Activated CD4-positive, alpha-beta T cell treated with anti-CD3 and anti-CD28 coated beads, Interleukin-2, Interleukin-6, amounts not matched to agents 100 ng/mL and 50 ng/mL, durations not matched to agents 16 hours and 8 hours (primary cell): ENCODE results near the gene CHMP4A.

Source experiments
- DNase-seq: peaks from one replicate; pipeline ENCODE4 v3.0.0-alpha.2; 2020

The CHMP4A gene, protein sequence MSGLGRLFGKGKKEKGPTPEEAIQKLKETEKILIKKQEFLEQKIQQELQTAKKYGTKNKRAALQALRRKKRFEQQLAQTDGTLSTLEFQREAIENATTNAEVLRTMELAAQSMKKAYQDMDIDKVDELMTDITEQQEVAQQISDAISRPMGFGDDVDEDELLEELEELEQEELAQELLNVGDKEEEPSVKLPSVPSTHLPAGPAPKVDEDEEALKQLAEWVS

GRCh38 chr14:24212924-24213865 lies at the start of gene CHMP4A:
Gene CHMP4A (minus strand): TSS chr14:24213488. CDS start chr14:24213439, 49 bp downstream.
- DNase-seq: peak; percentile 98

DNA sequence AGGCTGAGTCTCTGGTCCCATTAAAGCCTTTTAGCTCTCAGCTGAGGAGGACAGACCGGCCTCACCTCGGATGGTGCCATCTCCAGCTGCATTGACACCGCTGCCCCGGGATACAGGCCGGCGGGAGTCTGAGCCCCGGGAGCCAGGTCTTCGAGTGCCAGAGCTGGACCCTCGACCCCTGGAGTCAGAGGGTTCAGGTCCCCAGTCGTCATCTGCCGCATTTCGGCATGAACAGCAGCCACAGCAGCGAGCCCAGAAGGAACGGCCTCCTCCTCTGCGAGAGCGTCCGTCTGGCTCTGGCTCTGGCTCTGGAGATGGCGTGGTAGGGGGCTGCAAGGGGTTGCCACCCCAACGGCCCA lies 48.7 kb upstream of the CHMP4A start:
- DNase-seq: no peak

- no peak for DNase-seq
Observed at GRCh38 chr14:24261256-24261968, 48.1 kb upstream of the CHMP4A start.

GRCh38 chr14:24260780-24261157 lies 47.5 kb upstream of the CHMP4A start:
- DNase-seq: no peak

GRCh38 chr14:24260026-24260779 lies 46.9 kb upstream of the CHMP4A start:
- no peak for DNase-seq

DNA sequence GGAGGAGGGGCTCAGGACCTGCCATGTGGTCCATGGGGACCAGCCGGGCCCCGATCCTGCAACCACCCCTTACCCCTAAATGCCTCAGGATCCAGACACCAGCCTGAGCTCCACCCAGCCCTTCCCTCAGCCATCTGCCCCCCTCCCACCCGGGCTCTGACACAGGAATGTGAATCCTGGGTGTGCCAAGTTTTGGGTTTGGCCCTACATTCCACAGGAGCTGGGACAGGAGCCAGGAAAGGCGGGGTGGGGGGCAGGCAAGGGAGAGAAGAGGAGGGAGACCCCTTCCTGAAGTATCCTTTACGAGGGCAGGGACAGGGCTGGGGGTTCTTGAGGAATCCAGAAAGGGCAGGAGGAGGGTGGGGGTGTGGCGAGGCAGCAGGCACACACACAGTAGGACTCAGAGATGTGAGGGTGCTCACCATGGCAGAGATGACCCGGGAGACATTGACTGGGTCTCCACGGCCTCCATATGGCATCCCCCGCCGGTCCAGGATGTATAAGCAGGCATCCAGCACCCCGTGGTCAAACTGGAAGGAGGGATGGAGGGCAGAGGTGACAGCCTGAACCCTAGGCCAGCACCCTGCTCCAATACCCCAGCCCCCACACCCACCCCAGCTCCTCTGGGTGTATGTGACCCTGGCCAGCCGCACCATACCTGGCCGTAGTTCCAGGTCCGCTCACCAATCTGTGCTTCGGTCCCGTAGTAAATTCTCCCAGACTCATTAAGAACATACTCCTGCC lies 46.2 kb upstream of the CHMP4A start:
- no peak for DNase-seq

GRCh38 chr14:24258548-24259265 lies 45.4 kb upstream of the CHMP4A start:
- no peak for DNase-seq

DNA sequence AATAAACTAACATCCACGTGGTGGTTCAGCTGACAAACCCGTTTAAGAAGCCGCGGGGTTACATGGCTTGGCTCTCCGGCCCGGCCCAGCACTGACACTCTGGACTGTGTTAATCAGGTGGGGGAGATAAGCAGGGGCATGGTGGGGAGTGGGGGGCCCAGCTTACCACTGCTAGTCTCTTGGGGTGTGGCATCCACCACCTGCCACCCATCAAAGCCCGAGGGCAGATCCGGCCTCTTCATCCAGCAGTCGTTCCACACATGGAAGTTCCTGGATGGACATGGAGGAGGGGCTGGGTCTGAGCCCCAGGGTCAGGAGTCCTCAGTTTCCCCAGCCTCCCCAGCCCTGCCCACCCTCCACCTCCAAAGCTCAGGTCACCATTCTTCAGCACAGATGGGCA lies 44.8 kb upstream of the CHMP4A start:
- DNase-seq: no peak

- DNase-seq: no peak
Observed at GRCh38 chr14:24256960-24257359, 43.7 kb upstream of the CHMP4A start.

GRCh38 chr14:24255931-24256711 lies 42.8 kb upstream of the CHMP4A start:
- no peak for DNase-seq

DNA sequence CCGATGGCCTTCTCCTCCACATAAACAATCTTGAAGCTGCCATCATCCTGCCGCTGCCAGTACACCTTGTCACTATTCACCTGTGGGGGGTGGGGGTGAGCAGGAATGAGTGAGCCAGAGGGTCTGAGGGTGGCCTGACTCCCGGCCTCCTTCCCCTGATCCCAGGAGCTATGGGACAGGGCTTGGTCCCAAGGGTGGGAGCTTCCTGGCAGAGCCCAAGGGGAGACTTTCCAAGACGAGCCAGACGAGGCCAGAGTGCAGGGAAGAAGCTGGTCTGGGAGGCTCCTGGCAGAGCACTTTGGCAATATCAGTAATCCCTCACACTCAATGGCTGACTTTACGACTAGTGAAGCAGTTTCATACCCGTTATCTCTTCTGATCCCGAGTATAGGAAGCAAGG lies 42.1 kb upstream of the CHMP4A start:
- no peak for DNase-seq

DNA sequence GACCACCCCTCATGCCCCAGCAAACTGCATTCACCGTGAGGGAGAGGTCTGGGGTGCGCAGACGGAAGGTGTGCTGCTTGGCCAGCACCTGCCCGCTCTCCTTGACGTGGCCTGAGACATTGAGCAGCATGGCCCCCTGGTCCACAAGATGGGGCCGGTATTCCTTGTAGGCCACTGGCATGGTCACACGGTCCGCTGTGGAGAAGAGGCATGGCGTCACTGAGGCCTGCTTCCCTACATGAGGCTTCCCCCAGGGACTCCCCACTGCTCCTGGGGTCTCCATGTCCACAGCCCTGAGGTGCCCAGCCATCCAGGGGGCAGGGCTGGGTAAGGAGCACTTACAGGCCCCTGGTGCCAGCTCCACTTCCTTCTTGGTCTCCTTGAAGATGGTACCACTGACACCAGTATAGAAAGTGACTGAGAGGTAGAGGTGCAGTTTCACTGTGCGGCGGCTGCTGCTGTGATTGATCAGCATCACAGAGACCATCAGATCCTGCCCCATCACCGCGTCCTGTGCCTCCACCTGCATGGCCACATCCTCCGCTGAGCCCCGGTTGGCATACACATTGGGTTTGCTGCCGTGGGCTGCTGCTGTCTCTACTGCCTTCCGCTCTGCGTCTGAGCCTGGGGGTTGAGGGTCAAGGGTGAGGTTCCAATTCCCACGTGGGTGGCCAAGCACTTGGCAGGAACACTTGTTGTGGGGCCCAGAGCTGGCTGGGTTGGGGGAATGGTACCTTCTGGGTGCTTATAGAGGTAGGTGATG lies 41.5 kb upstream of the CHMP4A start:
- DNase-seq: no peak

DNA sequence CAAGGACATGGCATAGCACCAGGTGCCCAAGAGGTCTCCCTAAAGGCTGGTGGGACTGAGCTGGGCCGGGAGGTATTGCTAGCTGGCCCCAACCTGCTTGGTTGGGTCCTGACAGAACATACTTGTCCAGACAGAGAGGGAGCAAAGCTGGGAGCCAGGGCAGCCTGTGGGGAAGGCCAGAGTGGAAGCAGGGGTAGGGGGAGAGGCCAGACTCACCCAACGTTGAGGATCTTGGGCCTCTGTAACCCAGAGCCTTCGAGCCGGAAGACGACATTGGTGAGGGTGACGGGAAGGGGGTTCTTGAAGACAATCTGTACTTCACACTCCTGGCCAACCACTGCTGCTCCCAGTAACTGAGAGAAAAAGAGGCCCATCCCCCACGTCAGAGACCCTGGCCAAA lies 40.6 kb upstream of the CHMP4A start:
- DNase-seq: no peak

- no peak for DNase-seq
Observed at GRCh38 chr14:24252289-24253124, 39.2 kb upstream of the CHMP4A start.

GRCh38 chr14:24251880-24252288 lies 38.6 kb upstream of the CHMP4A start:
- no peak for DNase-seq

DNA sequence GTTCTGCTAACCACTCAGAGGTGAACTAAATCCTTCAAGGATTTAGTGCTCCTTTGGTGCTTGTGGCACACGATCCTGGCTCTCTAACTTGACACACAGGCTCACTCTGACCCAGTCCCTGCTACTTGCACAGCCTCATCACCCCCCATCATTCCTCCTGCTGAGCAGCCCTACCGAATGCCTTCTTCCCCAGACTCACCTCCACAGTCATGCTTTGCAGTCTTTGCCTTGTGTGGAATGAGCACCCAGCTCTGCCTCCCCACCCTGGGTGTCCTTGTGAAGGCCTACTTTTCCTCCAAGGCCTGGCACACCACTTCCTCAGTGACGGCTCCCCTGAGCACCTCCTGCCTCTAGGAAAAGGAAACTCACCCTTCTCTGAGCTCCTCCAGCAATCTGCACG lies 37.1 kb upstream of the CHMP4A start:
- no peak for DNase-seq

DNA sequence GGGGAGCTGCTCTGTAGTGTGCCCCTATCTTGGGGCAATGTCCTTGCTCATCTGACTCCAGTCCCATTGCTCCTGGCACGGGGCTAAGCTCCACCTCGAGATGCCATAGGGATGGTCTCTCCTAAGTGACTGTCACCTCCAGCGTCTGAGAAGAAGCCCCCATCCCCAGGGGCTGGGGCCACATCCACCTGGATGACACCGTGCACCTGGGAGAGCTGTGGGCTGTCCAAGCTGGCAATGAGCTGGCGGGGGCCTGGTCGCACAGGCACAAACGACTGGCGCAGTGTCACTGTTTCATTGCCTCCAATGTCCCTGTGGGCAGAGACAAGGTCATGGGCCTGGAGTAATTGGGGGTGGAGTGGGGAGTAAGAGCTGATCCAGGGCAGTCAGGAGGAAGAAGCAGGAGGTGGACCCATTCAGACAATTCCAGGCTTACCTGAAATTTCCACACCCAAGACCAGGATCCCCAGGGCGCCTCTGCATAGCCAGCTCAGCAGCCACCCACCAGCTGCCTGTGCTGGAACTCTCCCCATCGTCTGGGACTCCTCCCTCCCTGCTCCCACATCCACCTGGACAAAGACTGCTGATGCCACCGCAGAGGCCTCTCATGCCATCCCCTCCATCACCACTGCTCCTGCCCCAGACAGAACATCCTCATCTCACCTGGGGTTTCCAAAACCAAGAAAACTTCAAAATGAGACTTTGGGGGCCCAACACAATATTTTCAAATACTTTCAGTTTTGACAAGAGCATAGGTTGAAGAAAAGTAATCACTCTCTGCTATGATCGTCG lies 36.1 kb upstream of the CHMP4A start:
- DNase-seq: no peak

- DNase-seq: peak; percentile 30
Observed at GRCh38 chr14:24247422-24247821, 34.1 kb upstream of the CHMP4A start.
